ENCODE measurements around the gene SLC4A9. TPM values are rescaled to one million over a fixed set of nuclear protein-coding genes. Genes with fewer than 3 reads are reported as not detected.

Gene SLC4A9
- total RNA-seq, 4 donors from 2014 or later, result 0.38 to 2.5 (median 0.40) TPM; not detected in 1

DNA sequence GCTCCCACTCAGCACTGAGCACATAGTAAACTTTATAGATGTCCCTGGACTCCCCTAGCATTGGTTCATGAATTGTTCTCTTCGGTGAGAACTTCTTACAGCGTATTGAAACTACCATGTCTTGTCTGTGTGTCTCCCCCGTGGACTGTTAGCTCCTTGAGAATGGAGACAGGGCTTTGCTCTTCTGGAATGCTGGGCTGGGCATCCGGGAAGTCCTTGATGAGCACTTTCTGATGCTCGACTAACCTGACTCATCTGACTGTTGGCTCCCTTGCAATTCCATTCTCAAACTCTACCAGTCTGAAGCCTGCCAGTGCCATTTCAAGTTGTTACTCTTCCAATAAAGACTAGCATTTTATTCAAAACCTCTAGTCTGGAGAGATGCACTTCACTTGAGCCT, 42.1 kb upstream of the SLC4A9 start:
- H3K4me3 ChIP-seq, result no peak overlapping the region

DNA sequence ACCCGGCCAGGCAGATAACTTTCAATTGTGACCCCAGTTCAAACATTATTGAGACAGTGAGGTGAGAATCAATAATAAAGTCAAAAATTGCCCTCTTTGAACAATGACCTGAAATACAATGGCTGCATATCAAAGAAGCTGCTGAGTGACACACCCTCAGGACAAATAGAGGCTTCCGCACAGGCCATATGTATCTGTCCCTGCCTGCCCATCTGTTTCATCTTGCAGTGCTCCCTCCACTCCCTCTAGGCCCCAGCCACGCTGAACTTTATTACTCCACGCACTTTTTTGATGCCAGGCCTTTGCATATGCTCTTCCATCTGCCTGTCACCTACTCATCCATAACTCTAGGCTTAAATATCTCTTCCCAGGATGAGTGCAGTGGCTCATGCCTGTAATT, 41.2 kb upstream of the SLC4A9 start:
- Histone ChIP-seq H3K4me1 (peaks cover 0 to 5% (median 0%) of the 10 kb centered on the region in 4 donors), H3K27me3 (no peaks in the 10 kb centered on the region), H3K36me3 (no peaks in the 10 kb centered on the region), H3K4me3 (no peak overlapping the region), H3K9me3 (no peaks in the 10 kb centered on the region), H3K27ac (no peak overlapping the region)
- TF ChIP-seq POLR2A (IDR thresholded peaks at IDR 0.05), result no peak
- TF ChIP-seq, protein P1, sequence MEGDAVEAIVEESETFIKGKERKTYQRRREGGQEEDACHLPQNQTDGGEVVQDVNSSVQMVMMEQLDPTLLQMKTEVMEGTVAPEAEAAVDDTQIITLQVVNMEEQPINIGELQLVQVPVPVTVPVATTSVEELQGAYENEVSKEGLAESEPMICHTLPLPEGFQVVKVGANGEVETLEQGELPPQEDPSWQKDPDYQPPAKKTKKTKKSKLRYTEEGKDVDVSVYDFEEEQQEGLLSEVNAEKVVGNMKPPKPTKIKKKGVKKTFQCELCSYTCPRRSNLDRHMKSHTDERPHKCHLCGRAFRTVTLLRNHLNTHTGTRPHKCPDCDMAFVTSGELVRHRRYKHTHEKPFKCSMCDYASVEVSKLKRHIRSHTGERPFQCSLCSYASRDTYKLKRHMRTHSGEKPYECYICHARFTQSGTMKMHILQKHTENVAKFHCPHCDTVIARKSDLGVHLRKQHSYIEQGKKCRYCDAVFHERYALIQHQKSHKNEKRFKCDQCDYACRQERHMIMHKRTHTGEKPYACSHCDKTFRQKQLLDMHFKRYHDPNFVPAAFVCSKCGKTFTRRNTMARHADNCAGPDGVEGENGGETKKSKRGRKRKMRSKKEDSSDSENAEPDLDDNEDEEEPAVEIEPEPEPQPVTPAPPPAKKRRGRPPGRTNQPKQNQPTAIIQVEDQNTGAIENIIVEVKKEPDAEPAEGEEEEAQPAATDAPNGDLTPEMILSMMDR (IDR thresholded peaks at IDR 0.05), result no peak
- peak in 1 of 3 donors; percentile 46 for DNase-seq

More for the DNA sequence above, 42.1 kb upstream of the SLC4A9 start:
- H3K9me3 ChIP-seq, result no peaks in the 10 kb centered on the region
- no peak for DNase-seq
- peaks cover 0 to 1% (median 0%) of the 10 kb centered on the region in 4 donors for H3K4me1 ChIP-seq
- no peak overlapping the region for H3K27ac ChIP-seq
- no peaks in the 10 kb centered on the region for H3K27me3 ChIP-seq
- no peaks in the 10 kb centered on the region for H3K36me3 ChIP-seq
- TF ChIP-seq, protein P1 (IDR thresholded peaks at IDR 0.05), result no peak
- no peak for TF ChIP-seq POLR2A (IDR thresholded peaks at IDR 0.05)

DNA sequence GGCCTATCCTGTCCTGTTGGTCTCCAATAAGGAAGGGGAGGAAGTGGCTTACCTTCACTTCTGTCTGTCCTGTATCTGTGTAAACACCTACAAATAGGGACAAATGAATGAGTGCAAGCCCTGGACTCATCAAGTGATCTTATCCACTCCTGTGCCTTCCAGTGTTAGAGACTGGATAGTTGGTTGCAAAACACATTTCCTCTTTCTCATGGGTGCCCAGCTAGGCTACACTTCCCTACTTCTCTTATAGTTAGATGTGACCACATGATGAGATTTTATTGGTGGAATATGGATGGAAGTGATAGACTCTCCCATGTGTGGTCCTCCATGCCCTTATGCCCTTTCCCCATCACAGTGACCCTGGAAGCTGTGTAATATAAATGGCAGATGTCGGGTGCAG, 40.2 kb upstream of the SLC4A9 start:
- TF ChIP-seq, protein P1 (IDR thresholded peaks at IDR 0.05), result no peak
- TF ChIP-seq POLR2A (IDR thresholded peaks at IDR 0.05), result no peak
- H3K4me3 ChIP-seq, result no peak overlapping the region
- H3K9me3 ChIP-seq, result no peaks in the 10 kb centered on the region

DNA sequence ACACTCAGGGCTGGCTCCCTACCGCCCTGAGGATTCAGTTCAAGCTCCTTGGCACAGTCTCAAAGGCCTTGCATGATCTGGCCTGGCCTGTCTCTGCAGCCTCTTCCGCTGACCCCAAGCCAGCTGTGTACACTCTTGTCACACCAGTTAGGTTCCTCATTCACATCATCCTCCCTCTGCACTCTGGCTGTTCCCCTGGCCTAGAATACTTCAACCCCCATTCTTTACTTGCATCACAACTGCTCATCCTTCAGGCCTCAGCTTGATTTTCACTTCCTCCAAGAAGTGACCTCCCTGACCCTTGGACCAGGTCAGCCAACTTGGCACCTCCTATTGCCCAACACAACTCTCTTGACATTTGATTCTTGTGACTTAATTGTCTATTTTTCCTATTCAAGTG, 38.2 kb upstream of the SLC4A9 start:
- Histone ChIP-seq H3K4me1 (peaks cover 0 to 5% (median 0%) of the 10 kb centered on the region in 4 donors), H3K27ac (no peak overlapping the region), H3K9me3 (no peaks in the 10 kb centered on the region), H3K27me3 (no peaks in the 10 kb centered on the region), H3K36me3 (no peaks in the 10 kb centered on the region), H3K4me3 (no peak overlapping the region)
- DNase-seq, result peak in 1 of 3 donors; percentile 68
- TF ChIP-seq, protein P1 (IDR thresholded peaks at IDR 0.05), result no peak
- TF ChIP-seq POLR2A (IDR thresholded peaks at IDR 0.05), result no peak

More for the DNA sequence above, 40.2 kb upstream of the SLC4A9 start:
- H3K4me1 ChIP-seq, result peaks cover 0 to 5% (median 0%) of the 10 kb centered on the region in 4 donors
- DNase-seq, result peak in 1 of 3 donors; percentile 5
- no peaks in the 10 kb centered on the region for H3K27me3 ChIP-seq
- no peaks in the 10 kb centered on the region for H3K36me3 ChIP-seq
- no peak overlapping the region for H3K27ac ChIP-seq

DNA sequence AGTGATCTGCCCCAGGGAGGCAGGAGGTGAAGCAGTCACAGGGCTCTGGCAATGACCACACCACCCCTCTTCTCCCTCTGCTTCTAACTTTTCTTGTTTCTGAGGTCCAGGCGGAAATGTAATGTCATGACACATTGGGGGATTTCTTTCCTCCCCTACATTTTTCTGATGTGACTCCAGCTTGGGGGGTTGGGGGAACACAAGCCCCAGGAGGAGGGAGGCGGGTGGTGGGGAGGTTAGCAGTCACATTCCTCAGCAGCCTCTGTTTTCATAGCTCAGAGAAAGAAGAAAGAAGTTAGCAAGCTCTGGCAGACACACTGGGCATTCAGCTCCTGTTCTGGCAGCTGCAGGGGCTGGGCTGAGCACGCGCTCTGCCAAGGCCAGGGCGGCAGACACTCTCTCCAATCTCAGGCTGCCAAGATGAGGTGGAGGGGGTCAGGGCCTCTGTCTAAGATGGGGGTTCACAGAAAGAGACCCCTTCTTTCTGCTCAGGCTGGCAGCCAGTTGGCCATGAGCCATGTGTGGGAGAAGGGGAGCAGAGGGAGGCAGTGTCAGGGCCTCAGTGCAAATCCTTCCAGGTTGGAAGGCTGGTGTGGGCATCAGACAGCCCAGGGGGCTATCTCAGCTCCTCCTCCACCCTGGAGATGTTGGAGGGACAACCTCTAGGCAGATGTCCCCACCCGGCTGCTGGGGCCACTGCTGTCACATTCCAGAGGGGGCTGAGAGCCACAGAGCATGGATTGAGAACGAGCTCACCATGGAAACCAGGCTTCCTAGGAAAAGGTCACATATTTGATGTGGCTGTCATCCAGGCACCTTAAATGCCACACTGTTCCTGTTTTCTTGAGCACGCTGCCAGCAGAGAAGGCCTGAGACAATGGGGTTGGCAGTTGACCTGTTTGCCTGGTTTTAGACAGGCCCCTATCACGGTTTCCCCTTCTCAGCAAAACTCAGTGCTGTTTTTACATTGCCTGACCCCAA, 37.0 kb upstream of the SLC4A9 start:
- peaks cover 0 to 5% (median 0%) of the 10 kb centered on the region in 4 donors for H3K4me1 ChIP-seq
- peak overlapping the region in 2 of 4 donors; percentile 21 to 68 for H3K27ac ChIP-seq
- DNase-seq, result peak in 1 of 3 donors; percentile 36
- no peaks in the 10 kb centered on the region for H3K36me3 ChIP-seq
- H3K4me3 ChIP-seq, result no peak overlapping the region
- no peaks in the 10 kb centered on the region for H3K27me3 ChIP-seq
- no peaks in the 10 kb centered on the region for H3K9me3 ChIP-seq
- no peak for TF ChIP-seq POLR2A (IDR thresholded peaks at IDR 0.05)
- TF ChIP-seq, protein P1 (IDR thresholded peaks at IDR 0.05), result no peak
